Ureter (tissue), 1 donor: ENCODE results near the gene SLPI. TPM values are rescaled to one million over a fixed set of nuclear protein-coding genes. Genes with fewer than 3 reads are reported as not detected.

Experiments used
- DNase-seq: peaks from one replicate; pipeline ENCODE4 v3.0.0-alpha.2; 2020; ENCODE audit warnings: low spot score
- total RNA-seq: library from RNA; stranded (reverse); gene quantifications from one replicate; pipeline ENCODE4 v1.2.4, GENCODE V29; 2023
- donor health status: DM: yes; HTN: yes; CAD: no.

The SLPI gene
- total RNA-seq, 1 donor from 2014 or later, result 301 TPM

GRCh38 chr20:45275338-45275737, 21.0 kb upstream of the SLPI start:
- DNase-seq, result no peak

- DNase-seq, result no peak
These were observed 15.4 kb upstream of the SLPI start for GRCh38 chr20:45269754-45270270.

GRCh38 chr20:45269056-45269455, 14.7 kb upstream of the SLPI start:
- DNase-seq, result no peak

- DNase-seq, result no peak
These were observed 14.2 kb upstream of the SLPI start for GRCh38 chr20:45268531-45268930.

- no peak for DNase-seq
These were observed 12.6 kb upstream of the SLPI start for GRCh38 chr20:45266977-45267376.

- no peak for DNase-seq
These were observed 9.3 kb upstream of the SLPI start for GRCh38 chr20:45263556-45264266.

GRCh38 chr20:45258664-45259063, 4.3 kb upstream of the SLPI start:
- DNase-seq, result no peak

- no peak for DNase-seq
These were observed 3.9 kb upstream of the SLPI start for GRCh38 chr20:45258259-45258658.

GRCh38 chr20:45257711-45258110, 3.3 kb upstream of the SLPI start:
- DNase-seq, result no peak

GRCh38 chr20:45257161-45257560, 2.8 kb upstream of the SLPI start:
- DNase-seq, result no peak

GRCh38 chr20:45253261-45253660, 1.1 kb downstream of the SLPI start:
- DNase-seq, result no peak

- no peak for DNase-seq
These were observed 2.3 kb downstream of the SLPI start for GRCh38 chr20:45251884-45252560.

GRCh38 chr20:45248609-45249008, 5.8 kb downstream of the SLPI start:
- no peak for DNase-seq

- no peak for DNase-seq
These were observed 6.5 kb downstream of the SLPI start for GRCh38 chr20:45247865-45248264.

GRCh38 chr20:45246109-45246508, 8.3 kb downstream of the SLPI start:
- no peak for DNase-seq

GRCh38 chr20:45238139-45238538, 16.2 kb downstream of the SLPI start:
- no peak for DNase-seq

- DNase-seq, result no peak
These were observed 18.4 kb downstream of the SLPI start for GRCh38 chr20:45235995-45236394.

- DNase-seq, result no peak
These were observed 23.7 kb downstream of the SLPI start for GRCh38 chr20:45230631-45231030.

GRCh38 chr20:45229264-45230056, 24.9 kb downstream of the SLPI start:
- DNase-seq, result no peak

- no peak for DNase-seq
These were observed 28.1 kb downstream of the SLPI start for GRCh38 chr20:45226287-45226686.

GRCh38 chr20:45223136-45223535, 31.2 kb downstream of the SLPI start:
- DNase-seq, result no peak

- no peak for DNase-seq
These were observed 33.3 kb downstream of the SLPI start, which contains the start of gene SEMG2 for GRCh38 chr20:45221076-45221475. TSS of gene SEMG2 (plus strand) at chr20:45221373. CDS start at chr20:45221390, 17 bp downstream.
